ENCODE data around the gene ZW10.
"Not testable (repeated sequence)": the region's sequence is repeated elsewhere in the genome, so short reads cannot be mapped to it uniquely, and the experiment has no call there.

ZW10 gene, protein sequence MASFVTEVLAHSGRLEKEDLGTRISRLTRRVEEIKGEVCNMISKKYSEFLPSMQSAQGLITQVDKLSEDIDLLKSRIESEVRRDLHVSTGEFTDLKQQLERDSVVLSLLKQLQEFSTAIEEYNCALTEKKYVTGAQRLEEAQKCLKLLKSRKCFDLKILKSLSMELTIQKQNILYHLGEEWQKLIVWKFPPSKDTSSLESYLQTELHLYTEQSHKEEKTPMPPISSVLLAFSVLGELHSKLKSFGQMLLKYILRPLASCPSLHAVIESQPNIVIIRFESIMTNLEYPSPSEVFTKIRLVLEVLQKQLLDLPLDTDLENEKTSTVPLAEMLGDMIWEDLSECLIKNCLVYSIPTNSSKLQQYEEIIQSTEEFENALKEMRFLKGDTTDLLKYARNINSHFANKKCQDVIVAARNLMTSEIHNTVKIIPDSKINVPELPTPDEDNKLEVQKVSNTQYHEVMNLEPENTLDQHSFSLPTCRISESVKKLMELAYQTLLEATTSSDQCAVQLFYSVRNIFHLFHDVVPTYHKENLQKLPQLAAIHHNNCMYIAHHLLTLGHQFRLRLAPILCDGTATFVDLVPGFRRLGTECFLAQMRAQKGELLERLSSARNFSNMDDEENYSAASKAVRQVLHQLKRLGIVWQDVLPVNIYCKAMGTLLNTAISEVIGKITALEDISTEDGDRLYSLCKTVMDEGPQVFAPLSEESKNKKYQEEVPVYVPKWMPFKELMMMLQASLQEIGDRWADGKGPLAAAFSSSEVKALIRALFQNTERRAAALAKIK

DNA sequence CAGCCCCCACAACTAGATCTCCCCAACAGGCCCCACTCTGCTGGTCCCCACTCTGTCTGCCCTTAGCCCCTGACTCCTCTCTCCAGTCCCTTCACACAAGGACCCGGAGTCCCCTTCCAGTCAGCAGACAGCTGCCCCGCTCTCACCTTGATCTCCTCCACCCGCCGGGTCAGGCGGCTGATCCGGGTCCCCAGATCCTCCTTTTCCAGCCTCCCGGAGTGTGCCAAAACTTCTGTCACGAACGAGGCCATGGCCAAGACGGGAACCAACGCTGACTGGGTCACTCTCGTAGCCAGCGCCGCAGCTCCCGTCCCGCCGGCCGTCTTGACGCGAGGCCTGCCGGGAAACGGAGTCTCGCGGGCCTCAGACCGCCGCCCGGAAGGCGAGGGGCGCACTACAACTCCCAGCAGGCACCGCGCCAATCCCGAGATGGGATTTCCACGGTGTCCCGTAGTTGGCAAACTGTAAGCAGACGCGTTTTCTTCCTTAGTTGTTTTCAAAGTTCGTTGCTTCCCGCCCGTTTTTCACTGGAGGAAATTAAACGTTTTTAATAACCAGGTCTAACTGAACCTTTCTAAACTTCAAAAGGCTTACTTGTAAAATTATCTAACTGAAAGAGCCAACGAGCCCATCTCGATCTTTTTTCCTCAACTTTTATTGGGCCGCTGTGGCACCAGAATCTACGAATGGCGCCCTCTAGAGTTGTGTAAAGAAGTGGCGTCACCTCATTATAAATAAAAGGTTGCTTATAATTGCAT, at the start of gene ZW10:
TSS of gene ZW10 (minus strand) at position 277 of the 758 bp plus-strand sequence. CDS start at position 251, 26 bp downstream.
- DNase-seq: peak; percentile 84 to 93 (median 89)

DNA sequence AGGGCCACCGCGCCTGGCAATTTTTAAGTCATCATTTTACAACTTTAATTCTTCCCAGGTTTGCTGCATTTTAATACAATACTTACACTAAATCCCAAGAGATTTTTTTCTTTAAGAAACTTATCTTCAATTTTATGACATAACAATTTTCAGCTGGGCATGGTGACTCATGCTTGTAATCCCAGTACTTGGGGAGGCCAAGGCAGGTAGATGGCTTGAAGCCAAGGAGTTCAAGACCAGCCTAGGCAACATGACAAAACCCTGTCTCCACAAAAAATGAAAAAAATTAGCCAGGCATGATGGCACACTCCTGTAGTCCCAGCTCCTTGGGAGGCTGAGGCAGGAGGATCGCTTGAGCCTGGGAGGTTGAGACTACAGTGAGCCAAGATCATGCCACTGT, 44.9 kb upstream of the ZW10 start:
- no peak for DNase-seq

DNA sequence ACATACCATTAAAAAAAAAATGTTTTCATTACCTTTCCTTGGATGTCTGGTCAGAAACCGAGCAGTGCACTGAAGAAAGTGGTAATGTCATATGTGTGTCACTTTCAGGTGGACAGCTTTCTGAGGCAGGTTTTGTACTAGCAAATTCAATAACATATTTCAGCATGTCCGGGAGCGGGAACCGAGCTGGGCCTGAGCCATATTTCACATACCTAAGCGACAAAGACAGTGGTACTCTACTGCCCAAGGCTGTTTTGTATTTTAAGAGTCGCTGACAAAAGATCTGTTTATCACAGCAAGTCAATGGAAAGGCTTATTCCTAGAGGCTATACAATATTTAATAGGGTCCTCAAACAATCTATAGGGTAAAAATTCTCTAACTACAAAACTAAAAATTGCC, 44.1 kb upstream of the ZW10 start:
- no peak for DNase-seq

DNA sequence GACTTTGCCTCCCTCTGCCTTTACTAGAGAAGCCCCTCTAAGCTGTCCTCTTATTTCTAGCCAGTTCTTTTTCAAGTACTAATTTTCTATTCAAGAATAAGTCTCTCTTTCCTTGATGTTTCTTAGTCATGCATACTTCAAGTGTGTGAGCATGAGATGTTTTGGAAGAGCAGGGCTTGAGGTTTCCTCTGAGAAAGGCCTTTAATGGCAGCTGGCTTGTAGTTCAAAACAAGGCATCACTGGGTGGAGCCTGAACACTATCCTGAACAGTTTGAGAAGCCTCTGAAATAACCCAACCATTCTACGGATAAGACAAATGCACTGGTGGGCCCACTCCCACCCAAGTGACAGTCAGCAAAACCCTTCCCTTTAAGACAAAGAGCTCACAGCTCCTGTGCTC, 43.7 kb upstream of the ZW10 start:
- DNase-seq: no peak

DNA sequence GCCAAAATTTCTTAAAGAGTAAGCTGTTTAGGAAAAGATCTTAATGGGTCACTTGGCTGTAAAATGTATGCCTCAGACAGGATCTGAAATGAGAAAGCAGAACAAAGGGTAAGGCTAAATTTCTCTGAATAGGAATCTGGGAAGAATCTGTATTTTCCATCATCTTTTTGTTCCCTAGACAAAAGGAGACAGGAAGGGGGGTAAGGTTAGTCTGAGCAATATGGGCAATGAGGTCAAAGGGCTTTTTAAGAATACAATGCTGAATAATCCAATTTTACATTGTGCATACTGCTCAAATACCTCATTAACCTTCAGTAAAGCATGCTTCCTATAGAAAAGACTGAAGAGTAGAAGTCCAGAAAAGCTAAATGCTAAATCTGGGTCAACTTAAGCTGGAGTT, 40.7 kb upstream of the ZW10 start:
- no peak for DNase-seq

DNA sequence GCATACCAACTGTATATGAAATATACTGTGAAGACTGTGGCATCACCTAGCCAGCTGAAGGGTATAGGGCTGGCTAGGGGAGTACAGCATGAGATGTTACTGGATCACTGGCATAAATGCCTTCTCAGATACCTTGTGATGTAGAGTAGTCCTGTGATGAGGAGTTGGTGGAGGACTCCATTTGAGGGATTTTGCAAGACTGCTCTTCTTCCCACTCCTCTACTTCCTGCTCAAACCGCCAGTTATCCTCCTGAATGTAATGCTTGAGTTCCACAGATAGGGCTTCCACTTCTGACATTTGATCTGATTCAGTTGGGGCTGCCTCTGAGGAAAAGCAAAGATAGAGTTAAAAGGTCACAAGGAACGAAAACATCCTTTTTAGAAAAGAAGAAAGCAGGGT, 35.4 kb upstream of the ZW10 start:
- no peak for DNase-seq

DNA sequence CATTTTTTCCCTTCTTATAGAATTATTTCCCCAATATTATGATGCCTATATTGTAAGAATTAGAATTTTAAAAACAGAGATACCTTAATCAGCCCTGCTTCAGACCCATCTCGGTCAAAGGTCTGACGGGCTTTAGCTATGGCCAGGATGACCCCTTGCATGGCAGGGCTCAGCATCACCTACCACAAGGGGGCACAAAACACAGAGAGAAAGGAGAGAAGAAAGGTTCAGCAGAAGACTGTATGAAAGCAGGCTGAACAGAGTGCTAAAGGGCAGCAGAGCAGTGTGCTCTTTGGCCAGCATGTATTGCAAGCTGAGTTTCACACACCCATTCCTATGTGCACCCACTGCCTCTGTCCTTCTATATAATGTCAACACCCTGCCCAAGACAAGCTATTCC, 32.9 kb upstream of the ZW10 start:
- DNase-seq: no peak

DNA sequence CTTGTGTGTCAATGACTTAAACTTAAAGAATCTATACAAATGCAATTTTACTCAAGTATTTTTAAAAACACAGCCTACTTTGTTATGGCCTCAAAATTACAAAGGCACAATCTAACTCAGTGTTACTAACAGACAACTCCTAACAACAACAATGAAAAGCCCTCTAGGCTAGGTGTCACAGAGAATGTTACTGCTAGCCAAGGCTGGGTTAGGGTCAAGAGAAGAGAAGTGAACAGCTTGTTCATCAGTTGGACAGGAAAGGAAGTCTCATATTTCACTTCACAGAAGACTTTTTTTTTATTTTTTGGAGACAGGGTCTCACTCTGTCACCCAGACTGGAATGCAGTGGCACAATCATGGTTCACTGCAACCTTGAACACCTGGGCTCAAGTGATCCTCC, 32.1 kb upstream of the ZW10 start:
- no peak for DNase-seq

DNA sequence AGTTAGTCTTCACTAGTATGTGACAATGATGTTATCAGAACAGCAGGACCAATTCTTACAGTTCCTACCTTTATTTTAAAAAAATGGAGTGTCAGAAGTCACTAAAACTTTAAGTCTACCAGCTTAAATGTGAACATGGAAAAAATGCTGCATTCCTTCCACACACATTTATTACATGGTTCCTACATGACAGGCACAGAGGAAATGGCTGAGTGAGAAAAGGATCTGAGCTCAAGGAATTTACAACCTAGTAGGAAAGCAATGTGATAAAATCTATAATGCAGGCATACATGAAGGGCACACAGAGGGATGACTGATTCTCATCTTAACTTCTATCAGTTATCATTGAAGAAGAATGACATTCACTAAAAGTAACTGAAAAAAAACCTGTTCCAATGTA, 29.1 kb upstream of the ZW10 start:
- DNase-seq: no peak

DNA sequence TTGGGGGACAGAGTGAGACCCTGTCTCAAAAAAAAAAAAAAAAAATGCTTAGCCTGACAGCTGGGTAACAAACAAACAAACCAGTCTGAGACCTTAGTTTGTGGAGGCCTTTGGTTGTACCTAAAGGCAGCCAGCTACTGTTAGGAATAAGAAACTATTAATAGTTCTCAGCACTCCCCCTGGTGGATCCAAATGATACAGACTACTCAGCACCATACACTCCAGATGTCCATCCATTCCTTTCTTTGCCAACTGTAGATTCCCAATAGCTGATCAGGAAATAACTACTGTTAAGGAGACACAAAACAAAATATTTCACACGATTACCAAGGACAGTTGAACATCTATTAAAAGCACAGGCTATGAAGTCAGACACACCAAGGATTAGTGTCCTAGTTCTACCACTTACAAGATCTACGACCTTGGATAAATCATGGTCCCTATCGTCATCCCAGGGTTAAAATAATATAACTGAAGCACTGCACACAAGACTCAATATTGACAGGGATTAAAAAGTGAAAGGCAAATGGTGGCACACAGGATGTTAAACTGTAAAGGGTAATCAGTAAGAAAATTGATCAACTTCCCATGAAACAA, 23.3 kb upstream of the ZW10 start:
- DNase-seq: peak in 1 of 6 experiments; percentile 26

DNA sequence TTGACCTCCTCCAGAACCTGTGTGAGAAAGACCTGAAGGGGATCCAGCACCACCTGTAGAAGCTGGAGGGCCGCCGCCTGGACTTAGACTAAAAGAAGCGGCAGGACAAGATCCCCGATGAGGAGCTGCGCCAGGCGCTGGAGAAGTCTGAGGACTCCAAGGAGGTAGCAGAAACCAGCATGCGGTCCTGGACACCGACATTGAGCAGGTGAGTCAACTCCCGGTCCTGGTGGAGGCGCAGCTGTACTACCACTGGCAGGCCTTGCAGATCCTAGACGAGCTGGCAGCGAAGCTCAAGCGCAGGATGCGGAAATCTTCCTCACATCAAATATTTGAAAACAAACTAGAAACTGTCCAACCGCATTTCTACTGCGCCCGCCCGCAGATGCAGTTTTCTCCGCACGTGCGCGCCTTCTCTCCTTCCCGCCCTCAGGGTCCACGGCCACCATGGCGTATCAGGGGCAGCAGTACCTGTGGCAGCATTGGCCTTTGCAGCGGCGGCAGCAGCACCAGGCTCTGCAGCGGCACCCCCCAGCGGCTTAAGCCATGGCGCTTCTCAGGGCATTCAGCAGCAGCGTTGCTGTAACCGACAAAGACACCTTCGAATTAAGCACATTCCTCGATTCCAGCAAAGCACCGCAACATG, 16.3 kb upstream of the ZW10 start:
- DNase-seq: no peak

DNA sequence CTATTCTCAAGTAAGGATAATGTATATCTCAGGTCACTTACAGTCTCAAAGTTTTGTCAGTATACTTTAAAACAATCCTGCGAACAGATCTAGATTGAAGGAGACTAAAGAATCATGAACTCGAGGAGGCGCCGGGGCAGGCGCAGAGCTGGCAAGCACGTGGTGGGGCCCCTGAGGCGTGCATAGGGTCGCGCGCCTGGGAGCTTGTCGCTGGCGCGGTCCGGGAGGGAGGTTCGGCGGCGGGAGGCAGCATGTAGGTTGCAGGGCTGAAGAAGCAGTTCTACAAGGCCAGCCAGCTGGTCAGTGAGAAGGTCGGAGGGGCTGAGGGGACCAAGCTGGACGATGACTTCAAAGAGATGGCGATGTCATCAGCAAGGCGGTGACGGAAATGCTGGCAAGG, 15.5 kb upstream of the ZW10 start:
- not testable (repeated sequence) for DNase-seq

DNA sequence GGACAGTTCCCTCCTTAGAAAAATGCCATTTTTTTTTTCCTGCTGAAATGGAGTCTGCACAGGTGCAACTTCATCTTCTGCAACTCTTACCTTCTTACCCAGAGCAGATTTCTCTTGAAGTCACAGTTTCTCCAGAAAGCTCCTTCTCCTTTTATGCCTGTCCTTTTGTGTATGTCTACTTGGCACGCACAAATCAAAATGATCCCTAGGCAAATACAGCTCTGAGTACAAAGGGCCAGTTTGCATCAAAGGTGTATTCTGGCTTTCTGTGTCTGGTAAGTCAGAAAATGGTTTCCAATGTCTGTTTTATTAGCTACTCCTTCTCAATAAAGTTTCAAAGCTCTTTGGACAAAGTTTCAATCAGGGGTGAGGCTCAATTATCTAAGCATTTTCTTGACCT, 8.6 kb upstream of the ZW10 start:
- no peak for DNase-seq

DNA sequence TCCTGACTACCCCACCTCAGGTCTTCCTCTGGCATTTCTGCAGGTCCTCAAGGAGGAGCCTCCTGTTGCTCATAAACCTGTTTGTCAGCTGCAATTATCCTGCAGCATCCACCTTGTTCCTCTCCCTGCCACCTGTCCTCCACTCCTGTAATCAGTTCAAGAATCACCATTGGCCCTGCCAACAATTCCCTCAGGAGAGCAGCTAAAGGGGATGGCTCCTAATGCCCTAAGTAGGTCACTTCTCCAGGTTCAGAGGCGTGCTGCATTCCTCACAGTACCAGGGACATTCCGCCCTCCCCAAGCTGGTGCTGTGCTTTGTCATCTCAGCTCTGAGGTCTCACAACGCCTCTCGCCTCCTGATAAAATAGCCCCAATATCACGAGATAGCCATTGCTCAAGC, 8.2 kb upstream of the ZW10 start:
- no peak for DNase-seq

DNA sequence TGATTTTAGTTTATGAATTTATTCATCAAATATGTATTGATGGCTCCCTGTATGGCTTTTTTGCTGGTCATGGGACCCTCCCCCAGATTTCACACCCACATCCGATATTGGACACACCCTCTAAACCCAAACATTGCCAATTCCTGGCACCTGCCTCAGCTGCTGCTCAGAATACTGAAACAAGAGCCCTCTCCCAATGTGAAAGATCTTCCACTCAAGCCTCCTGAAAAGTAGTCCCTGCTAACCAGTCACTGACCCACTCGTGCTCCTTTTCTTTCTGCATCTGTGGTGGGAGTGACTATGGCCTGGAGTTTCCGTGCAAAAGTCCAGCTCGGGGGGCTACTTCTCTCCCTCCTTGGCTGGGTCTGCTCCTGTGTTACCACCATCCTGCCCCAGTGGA, 6.0 kb upstream of the ZW10 start, which contains the start of gene CLDN25:
TSS of gene CLDN25 (plus strand) at position 301 of the 400 bp plus-strand sequence. CDS start at position 301, 0 bp downstream.
- no peak for DNase-seq

DNA sequence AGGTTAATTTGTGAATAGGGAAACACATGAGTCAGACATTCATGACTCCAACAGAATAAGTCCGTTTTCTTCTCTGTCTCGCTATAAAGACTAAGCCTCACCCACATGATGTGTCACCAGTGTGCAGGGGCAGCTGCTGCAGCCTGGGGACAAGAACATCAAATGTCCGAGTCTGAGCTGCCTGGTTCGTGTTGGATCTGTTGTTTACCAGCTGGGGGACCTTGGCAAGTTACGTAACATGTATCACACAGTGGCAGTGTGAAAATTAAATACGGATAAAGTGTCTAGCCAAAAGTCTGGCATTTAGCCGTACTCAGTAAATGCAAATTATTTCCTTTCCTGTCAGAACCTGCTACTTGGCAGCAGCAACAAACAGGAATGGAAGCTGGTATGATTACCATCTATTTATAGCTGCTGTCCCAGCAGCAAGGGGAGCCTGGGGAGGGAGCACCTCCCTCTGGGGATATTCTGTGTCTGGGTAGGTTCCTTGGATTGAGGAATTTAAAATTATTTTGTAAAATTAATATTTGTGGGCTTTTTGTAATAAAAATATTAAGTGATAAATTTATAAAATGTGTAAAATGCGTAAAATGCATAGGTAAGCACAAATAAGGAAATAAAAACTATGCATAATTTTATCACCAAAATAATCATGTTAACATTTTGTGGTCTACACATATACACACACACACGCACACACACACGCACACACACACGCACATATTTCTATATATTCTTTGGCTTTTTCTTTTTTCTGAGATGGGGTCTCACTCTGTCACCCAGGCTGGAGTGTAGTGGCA, 4.8 kb upstream of the ZW10 start:
- no peak for DNase-seq

DNA sequence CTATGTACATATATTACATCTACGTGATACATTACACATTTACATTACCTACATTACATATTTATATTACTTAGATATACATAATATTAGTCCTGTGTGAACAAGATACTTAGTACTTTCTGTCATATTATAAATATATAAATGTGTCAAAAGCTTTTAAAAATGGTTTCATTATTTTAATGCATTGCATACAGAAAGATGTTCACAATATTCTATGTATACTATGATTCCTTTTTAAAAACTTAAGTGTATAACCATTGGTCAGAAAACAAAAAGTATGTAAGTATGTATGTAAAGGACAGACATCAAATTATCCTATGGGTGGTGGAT, 647 bp upstream of the ZW10 start:
- no peak for DNase-seq

DNA sequence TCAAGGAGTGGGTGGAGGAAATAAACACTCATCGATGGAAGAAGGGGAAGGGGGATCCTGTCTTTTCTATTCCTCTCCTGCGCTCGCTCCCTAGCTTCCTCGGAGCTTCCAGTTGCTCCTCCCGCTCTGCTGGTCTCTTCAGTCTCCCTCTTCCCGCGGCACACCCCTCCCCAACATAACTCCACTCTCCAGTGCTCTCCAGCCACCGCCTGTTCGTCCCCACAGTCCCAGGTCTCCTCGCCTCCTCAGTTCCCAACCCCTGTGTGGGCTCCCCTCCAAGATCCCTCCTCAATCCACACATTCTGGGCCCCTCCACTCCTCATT, 438 bp downstream of the ZW10 start:
- DNase-seq: no peak

DNA sequence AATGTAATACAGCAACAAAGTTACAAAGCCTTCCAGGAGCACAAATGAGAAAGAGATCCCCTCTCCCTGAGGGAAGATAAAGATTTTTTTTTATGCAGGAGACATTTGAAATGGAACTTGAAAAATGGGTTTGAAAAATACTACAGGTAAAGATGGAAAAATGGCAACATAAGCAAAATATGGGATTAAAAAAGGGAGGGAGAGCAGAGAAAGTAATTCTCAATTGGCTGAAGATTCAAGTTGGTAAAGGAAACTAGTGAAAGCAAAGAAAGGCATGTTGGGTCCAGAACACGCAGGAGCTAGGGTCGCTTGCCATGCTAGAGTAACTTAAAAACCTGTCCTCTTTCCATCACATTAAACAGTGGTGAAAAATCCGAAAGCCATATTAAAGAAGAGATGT, 1.5 kb downstream of the ZW10 start:
- DNase-seq: no peak

DNA sequence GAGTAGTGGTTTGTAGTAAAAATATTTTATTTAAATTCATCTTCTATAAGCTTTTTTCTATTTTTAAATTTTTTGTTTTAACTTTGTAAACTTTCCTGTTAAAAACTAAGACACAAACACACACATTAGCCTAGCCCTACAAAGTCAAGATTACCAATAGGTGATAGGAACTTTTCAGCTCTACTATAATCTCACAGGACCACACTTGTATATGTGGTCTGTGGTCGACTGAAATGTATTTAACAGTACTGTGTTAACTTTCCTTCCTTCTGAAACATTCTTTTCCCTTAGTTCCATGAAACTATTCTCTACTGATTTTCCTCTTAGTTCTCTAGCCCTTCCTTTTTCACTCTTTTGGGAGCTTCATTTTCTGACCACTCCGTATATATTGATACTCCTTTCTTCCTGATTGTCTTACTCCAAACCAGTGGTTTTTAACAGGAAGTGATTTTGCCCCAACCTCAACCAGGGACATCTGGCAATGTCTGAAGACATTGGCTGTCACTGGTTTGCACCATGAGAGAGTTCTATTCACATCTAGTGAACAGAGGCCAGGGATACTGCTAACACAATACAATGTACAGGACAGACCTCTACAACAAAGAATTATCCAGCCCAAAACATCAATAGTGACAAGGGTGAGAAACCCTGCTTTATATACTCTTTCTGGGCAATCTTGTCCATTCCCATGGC, 8.8 kb downstream of the ZW10 start:
- DNase-seq: no peak

DNA sequence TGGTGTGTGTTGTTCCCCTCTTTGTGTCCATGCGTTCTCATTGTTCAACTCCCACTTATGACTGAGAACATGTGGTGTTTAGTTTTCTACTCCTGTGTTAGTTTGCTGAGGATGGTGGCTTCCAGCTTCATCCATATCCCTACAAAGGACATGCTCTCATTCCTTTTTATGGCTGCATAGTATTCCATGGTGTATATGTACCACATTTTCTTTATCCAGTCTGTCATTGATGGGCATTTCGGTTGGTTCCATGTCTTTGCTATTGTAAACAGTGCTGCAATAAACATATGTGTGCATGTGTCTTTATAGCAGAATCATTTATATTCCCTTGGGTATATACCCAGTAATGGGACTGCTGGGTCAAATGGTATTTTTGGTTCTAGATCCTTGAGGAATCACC, 10.5 kb downstream of the ZW10 start:
- not testable (repeated sequence) for DNase-seq

Data from stimulated activated naive CD4-positive, alpha-beta T cell (primary cell).